GM19351 (cell line): Measurements from ENCODE around the gene CRACDL.

ENCODE experiments used
- ATAC-seq: cut with Tn5 transposase; IDR thresholded peaks from one replicate; pipeline ENCODE4 v1.9.1; 2021; ENCODE audit warnings: mild to moderate bottlenecking, moderate library complexity; ENCODE audit not compliant: unreplicated experiment

The CRACDL gene

GRCh38 chr2:98935777-98936352 is at the start of gene CRACDL:
TSS of gene CRACDL (minus strand) at chr2:98936225. CDS start at chr2:98846800, 89,425 bp downstream.
- no peak for ATAC-seq

GRCh38 chr2:98975611-98976010 is 39.6 kb upstream of the CRACDL start:
- ATAC-seq, result no peak

GRCh38 chr2:98972582-98973167 is 36.6 kb upstream of the CRACDL start:
- ATAC-seq, result no peak

- no peak for ATAC-seq
Measured at GRCh38 chr2:98959810-98960507, 23.9 kb upstream of the CRACDL start.

GRCh38 chr2:98952966-98953365 is 16.9 kb upstream of the CRACDL start:
- ATAC-seq, result no peak

GRCh38 chr2:98948956-98949739 is 13.1 kb upstream of the CRACDL start:
- no peak for ATAC-seq

GRCh38 chr2:98947554-98947953 is 11.5 kb upstream of the CRACDL start:
- ATAC-seq, result no peak

GRCh38 chr2:98946855-98947254 is 10.8 kb upstream of the CRACDL start:
- ATAC-seq, result no peak

GRCh38 chr2:98944775-98945174 is 8.8 kb upstream of the CRACDL start:
- no peak for ATAC-seq

- ATAC-seq, result no peak
Measured at GRCh38 chr2:98940102-98940501, 4.1 kb upstream of the CRACDL start.

- ATAC-seq, result no peak
Measured at GRCh38 chr2:98937906-98938305, 1.9 kb upstream of the CRACDL start.

GRCh38 chr2:98936353-98937351 is 627 bp upstream of the CRACDL start:
- ATAC-seq, result no peak

GRCh38 chr2:98935111-98935770 is 784 bp downstream of the CRACDL start:
- ATAC-seq, result no peak

GRCh38 chr2:98932778-98933343 is 3.2 kb downstream of the CRACDL start:
- ATAC-seq, result no peak

GRCh38 chr2:98932164-98932563 is 3.9 kb downstream of the CRACDL start:
- ATAC-seq, result no peak

GRCh38 chr2:98931596-98931995 is 4.4 kb downstream of the CRACDL start:
- no peak for ATAC-seq

- ATAC-seq, result no peak
Measured at GRCh38 chr2:98929920-98930319, 6.1 kb downstream of the CRACDL start.

GRCh38 chr2:98928242-98928641 is 7.8 kb downstream of the CRACDL start:
- no peak for ATAC-seq

- no peak for ATAC-seq
Measured at GRCh38 chr2:98927027-98927426, 9.0 kb downstream of the CRACDL start.

- no peak for ATAC-seq
Measured at GRCh38 chr2:98926601-98927000, 9.4 kb downstream of the CRACDL start.
